NCI-H226 (cell line): ENCODE data around the gene GDF3.
A peak's percentile ranks its signal among the peaks of the same experiment; 100 is the strongest.
"Not testable (repeated sequence)": the region's sequence is repeated elsewhere in the genome, so short reads cannot be mapped to it uniquely, and the experiment has no call there.

Experiments
- DNase-seq: peaks from one replicate; pipeline ENCODE4 v3.0.0-alpha.2; 2015

Gene GDF3

DNA sequence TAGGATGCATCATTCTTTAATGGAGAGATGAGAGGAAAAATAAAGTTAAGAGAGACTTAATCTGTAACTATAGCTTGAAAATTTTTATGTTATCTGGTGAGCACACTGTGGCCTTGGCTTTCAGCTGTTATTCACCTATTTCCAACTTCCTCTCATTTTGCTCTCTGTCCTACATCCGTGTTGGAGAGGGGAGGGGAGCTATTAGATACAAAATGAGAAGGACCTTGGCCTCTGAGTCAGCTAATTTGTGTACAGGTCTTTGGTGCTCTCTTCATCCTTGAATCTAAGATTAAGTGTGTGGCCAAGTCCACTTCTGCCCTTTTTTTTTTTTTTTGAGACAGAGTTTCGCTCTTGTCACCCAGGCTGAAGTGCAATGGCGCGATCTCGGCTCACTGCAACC lies 29.0 kb downstream of the GDF3 start:
- DNase-seq, result no peak

DNA sequence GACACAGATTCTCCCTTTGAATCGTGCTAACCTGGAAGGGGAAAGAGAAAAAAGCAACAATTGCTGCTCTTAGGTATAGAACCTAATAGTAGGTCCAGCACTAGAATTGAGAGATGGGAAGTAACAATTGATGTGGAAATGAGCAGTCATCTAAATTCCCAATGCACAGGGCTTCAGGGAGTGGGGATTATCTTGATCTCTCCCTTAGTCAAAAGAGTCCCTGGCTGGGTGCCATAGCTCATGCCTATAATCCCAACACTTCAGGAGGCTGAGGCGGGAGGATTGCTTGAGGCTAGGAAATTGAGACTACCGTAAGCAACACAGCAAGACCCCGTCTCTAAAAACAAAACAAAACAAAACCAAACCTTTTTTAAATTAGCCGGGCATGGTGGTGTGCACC lies 33.8 kb downstream of the GDF3 start:
- DNase-seq, result no peak

DNA sequence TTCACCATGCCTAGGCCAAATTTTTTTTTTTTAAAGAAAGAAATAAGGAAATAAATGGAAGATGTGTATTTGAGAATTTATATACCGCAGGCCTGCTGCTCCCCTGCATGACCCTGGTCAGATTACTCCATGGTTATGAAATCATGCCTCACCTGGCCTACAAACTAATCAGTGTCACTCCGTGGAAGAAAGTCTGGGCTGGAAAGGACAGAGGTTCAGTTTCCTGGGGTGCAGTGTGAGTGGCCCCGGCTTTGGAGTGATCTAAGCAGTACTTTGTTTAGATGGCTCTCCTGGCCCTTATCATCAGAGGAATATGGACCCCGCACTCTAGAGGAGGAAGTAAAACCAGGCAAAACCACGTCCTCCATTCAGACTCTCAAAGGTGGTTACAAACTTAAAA lies 39.5 kb downstream of the GDF3 start:
- no peak for DNase-seq

DNA sequence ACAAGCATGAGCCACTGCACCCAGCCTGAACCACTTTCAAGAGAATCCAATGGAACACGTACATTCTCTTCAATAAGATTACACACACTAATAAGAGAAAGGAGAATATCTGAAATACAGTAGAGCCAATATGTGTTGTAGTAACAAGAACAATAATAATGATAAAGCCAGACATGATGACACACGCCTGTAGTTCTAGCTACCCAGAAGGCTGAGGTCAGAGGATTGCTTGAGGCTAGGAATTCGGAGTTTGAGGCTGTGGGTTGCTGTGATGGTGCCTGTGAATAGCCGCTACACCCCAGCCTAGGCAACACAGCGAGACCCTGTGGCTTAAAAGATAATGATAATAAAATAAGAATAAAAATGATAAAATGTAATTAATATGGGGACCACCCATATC lies 45.5 kb downstream of the GDF3 start:
- no peak for DNase-seq

DNA sequence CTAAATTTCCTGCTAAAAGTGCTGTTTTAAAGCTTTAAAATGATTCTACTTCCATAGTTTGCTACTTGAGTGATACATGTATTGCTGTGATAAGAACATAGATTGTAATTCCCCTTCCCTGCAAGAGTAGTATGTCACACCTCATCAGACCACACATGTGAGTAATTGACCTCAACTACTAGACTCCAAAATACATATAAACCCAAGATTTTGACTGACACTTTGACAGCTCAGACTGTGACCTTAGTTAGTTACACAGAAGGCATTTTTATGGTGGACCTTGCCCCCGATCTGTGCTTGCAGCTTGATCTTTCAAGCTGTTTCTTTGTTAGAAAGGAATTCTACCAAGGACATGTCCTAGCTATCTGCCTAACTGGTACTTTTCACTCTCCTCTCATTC lies 48.5 kb downstream of the GDF3 start:
- DNase-seq, result no peak

DNA sequence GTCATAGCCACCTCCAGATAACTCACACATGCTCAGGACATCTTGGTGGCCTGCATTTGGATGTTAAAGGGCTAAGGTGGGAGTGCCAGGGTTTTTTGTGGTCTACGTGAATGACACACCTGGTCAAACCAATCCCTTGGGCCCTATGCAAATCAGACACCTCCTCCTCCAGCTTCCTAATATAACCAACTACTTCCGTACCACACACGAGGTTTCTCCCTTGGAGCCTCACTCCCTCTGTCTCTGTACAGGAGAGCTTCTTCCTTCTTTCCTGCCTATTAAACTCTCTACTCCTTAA lies 49.4 kb downstream of the GDF3 start:
- no peak for DNase-seq

DNA sequence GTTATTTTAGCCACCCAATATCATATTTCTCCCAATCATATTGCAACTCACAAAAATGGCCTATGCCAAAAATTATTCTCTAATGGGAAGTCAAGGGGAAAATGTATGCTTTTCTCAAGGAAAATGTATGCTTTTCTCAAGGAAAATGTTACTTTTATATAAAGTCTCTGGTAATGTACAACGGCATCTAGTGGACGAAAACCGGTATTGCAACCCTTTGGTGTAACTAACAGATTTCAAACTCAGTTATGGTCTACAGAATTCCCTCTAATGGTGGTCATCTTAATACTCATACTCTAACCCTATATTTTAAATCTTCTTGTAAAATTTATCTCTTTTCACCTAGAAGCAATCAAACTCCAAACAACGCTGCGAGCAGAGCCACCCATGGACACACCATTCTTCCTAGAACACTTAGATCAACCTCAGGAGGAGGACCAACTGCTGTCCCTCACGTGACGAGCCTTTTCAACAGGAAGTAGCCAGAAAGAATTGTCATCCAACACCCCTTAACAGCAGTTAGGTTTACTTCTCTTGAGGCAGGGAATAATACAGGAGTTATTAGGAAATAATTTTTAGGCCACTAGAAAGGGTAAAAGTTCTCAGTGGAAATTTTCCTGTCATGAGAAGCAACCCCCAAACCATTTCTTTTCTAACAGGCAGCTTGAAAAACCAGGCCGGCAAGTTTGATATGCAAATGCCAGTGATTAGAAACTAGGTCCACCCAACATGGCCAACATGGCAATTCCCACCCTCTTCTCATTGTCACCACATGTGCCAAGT lies 50.0 kb downstream of the GDF3 start:
- peak; percentile 8 for DNase-seq

DNA sequence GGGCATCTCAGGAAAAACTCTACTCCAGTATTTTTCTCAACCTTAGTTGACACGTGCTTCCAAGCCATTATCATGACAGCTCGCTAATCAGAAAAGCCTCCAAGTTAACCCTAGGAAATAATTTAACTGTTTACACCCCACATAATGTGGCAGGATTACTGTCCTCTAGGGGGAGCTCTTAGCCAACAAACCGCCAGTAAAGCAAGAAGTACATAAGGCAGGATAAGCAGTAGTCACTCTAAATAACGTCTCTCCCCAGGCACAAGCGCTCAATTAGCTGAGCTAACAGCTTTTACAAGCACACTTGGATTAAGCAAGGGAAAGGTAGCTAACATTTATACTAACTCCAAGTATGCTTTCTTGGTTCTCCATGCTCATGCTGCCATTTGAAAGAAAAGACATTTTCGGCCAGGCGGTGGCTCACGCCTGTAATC lies 52.7 kb downstream of the GDF3 start:
- DNase-seq, result no peak

DNA sequence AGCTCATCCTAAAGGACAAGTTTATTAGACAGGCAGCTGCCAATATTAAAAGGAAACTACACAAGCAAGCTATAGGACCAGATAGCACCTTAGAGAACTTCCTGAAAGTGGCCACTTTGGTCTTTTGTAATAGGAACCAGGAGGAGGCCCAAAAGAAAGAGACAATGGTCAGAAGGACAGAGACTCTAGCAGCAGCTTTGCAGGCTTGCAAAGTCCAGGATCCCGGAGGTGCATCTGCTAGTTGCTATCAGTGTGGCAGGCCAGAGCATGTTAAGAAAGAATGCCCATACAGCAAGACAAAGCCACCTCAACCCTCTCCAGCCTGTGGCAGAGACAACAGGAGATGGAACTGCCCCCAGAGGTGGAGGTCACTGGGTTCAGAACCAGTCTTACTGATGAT lies 53.3 kb downstream of the GDF3 start:
- DNase-seq, result no peak

DNA sequence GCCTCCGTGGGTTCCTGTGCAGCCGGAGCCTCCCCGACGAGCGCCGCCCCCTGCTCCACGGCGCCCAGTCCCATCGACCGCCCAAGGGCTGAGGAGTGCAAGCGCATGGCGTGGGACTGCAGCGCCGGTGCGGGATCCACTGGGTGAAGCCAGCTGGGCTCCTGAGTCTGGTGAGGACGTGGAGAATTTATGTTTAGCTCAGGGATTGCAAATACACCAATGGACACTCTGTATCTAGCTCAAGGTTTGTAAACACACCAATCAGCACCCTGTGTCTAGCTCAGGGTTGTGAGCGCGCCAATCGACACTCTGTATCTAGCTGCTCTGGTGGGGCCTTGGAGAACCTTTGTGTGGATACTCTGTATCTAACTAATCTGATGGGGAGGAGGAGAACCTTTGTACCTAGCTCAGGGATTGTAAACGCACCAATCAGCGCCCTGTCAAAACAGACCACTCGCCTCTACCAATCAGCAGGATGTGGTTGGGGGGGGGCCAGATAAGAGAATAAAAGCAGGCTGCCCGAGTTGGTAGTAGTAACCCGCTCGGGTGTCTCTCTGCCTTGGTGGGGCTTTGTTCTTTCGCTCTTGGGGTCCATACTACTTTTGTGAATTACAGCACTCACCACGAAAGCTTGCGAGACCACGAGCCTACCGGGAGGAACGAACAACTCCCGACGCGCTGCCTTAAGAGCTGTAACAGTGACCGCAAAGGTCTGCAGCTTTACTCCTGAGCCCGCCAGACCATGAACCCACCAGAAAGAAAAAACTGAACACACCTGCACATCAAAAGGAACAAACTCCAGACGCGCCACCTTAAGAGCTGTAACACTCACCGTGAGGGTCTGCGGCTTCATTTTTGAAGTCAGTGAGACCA lies 55.2 kb downstream of the GDF3 start:
- DNase-seq, result not testable (repeated sequence)
